ENCODE data around the gene SLC25A42.

DNA sequence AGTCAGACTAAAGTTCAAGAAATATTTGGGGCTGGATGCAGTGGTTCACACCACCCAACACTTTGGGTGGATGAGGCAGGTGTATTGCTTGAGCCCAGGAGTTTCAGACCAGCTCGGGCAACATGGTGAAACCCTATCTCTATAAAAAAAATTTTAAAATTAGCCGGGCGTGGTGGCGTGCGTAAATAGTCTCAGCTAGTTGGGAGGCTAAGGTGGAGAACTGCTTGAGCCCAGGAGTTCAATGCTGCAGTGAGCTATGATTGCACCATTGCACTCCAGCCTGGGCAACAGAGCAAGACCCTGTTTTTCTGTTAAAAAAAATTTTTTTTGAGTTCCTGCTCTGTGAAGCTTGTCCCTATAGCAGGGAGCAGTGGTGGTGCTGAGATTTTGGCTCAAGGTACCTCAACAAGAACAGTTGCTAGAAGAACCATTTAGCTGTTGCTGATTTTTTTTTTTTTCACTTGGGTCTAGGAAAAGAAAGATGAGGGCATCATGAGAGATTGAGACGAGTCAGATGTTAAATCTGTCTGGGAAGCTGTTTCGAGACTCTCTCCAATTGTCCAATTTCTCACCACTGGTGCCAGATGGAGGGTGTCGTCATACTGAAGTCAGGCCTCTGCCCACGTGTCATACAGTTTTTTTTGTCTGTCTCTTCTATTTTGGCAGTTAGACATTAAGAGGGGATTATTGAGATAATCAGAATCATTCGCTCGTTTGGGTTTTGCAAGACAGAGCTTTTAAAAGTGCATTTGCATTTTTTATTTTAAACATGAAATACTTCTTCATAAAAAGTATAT lies 3.7 kb downstream of the SLC25A42 start:
- TF ChIP-seq, protein P1, sequence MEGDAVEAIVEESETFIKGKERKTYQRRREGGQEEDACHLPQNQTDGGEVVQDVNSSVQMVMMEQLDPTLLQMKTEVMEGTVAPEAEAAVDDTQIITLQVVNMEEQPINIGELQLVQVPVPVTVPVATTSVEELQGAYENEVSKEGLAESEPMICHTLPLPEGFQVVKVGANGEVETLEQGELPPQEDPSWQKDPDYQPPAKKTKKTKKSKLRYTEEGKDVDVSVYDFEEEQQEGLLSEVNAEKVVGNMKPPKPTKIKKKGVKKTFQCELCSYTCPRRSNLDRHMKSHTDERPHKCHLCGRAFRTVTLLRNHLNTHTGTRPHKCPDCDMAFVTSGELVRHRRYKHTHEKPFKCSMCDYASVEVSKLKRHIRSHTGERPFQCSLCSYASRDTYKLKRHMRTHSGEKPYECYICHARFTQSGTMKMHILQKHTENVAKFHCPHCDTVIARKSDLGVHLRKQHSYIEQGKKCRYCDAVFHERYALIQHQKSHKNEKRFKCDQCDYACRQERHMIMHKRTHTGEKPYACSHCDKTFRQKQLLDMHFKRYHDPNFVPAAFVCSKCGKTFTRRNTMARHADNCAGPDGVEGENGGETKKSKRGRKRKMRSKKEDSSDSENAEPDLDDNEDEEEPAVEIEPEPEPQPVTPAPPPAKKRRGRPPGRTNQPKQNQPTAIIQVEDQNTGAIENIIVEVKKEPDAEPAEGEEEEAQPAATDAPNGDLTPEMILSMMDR (IDR thresholded peaks at IDR 0.05), result no peak
- TF ChIP-seq EZH2 (IDR thresholded peaks at IDR 0.05; ENCODE audit: borderline replicate concordance, insufficient read depth, low read depth, low read length, poor library complexity, severe bottlenecking), result no peak
